Measurements from ENCODE around the gene PEX7.
A peak's percentile ranks its signal among the peaks of the same experiment; 100 is the strongest.
"Not testable (repeated sequence)": the region's sequence is repeated elsewhere in the genome, so short reads cannot be mapped to it uniquely, and the experiment has no call there.

PEX7 gene

DNA sequence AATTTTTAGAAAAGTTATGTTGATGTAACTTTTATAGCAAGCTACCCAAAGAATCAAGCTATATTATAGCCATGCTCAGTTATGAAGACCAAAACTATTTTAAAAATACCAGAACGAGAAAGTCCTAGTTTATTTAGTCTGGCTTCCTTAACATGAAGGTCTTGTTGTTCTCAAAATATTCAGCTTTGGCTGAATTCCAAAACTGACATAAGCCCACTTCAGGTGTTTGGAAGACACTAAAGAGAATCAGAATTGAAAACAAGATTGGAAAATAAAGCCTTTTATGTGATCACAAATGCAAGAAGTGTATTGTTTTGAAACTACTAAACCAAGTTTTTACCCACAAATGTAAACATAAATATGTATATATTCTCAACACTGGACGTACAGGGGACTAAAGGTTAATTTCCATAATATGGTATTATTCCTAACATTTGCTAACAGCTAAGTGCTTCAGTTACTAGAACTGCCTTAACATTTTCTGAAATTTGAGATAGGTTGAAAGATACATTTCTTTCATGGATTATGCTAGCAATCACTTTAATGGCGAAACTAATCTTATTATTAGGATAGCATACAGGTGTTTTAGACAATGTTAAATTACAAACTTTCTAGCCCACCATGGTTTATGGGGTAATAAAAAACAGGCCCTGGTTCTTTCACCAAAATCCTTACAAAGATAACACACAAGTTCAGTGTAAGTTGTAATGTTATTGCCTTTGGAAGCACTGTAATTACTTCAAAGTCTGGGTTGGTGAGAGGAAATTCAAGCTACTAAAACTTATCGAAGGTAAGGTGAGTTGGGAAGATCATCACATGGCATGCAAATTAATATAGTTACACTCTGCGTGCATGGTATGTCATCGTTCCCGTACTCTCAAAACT, 31.7 kb upstream of the PEX7 start:
- DNase-seq (ENCODE audit: low spot score), result no peak

GRCh38 chr6:136791296-136792094, 30.9 kb upstream of the PEX7 start:
- no peak for DNase-seq (ENCODE audit: low spot score)

- DNase-seq (ENCODE audit: low spot score), result no peak
These were observed 30.3 kb upstream of the PEX7 start for GRCh38 chr6:136792095-136792409.

DNA sequence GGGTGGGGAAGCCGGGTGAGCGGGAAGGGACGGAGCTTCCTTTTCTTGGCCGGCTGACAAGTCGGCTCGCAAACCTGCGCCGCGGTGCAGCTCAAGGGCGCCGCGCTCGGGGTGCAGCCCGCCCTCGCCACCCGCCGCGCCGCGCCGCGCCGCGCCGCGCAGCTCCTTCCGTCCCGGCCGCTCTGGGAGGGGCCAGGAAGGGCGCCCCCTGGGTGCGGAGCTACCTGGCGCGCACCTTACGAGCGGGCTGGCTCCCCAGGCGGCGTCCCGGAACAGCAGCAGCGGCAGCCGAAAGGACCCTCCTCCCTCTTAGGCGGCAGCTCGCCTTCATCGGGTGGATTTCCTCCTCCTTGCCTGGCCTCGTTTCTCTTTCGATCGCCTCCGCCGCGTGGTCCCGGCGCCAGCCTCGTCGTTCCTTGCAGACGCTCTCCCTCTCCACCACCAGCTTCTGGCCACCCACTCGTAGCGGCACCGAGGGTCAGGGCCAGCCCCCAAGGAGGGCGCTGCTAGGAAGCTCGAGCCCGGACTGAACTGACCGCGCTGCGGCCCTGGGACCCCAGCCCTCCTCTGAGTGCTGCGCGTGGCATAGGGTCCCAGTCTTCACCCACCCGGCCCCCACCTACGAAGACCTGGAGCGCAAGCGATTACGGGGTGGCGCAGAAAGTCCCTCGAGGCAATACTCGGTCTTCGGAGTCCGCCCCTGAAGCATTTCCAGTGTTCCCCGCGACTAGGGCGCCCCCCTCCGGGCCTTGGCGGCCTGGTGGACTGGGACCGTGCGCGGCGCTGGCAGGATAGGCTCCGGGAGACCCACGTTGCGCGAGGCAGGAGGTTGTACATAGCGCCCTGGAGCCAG, 29.8 kb upstream of the PEX7 start, which contains the start of gene MAP3K5:
Gene MAP3K5, minus strand, starts transcription at position 68 of the 853 bp plus-strand sequence. CDS start 320 bp downstream, outside the sequence.
- DNase-seq (ENCODE audit: low spot score), result peak; percentile 80

DNA sequence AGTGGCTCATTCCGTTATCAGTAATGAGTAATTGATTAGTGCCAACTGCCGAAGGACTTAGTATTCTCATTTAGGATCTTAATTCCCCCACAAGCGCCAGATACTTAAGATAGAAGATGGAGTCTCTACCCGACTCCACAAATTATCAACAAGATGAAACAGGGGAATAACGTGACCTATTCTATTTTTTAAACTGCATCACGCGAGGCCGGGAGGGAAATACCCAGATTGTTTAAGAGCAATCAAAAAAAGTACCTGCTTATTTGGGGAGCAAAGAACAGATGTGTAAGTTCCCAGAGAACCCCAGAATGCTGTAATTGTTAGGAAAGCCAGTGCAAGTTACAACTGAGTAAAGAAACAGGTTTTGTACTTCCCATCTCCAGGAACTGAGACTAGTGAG, 29.0 kb upstream of the PEX7 start:
- DNase-seq (ENCODE audit: low spot score), result no peak

DNA sequence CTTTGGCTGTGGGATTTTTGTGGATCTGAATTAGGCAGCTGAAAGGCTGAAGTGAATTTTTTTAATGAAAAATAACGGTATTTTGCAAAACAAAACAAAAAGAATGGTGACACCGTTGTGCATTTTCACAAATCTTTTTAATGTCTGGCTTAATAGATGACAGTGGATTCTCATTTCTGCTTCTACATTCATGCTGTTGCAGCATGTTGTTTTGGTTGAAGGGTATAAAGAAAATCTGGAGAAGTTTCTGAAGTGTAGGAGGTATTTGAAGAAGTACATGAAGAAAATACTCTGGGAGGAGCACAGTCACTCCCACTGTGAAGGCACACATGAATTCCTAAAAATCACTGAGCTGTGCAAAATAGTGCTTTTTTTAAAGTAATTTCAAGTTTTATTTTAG, 27.0 kb upstream of the PEX7 start:
- DNase-seq (ENCODE audit: low spot score), result no peak

- DNase-seq (ENCODE audit: low spot score), result no peak
These were observed 26.4 kb upstream of the PEX7 start for GRCh38 chr6:136795996-136796395.

GRCh38 chr6:136798044-136798443, 24.3 kb upstream of the PEX7 start:
- no peak for DNase-seq (ENCODE audit: low spot score)

DNA sequence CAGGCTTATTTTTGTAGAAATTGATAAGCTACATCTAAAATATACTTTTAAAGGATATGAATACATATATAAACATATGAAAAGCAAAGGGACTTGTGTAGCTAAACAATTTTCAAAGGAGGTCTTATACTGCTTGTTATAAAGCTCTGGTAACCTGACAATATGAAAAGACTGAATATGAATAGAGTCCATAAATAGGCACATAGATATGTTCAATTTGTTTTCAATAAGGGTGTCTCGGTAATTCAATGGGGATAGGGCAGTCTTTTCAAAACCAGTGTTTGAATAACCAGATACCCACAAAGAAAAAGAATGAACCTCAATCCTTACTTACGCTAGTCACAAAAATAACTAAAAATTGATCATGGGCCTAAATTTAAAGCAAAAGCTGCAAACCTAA, 20.8 kb upstream of the PEX7 start:
- DNase-seq (ENCODE audit: low spot score), result no peak

DNA sequence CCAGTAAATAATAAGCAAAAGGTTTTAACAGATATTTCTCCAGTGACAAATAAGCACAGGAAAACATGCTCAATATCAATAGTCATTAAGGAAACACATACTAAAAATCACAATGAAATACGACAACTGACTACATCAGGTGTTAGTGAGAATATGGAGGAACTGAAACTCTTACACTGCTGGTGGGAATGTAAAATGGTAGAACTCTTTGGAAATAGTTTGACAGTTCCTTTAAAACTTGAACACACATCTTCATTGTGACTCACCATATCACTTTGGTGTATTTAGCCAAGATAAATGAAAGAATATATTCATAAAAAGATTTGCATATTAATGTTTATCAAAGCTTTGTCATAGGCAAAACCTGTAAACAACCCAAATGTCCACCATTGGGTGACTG, 18.8 kb upstream of the PEX7 start:
- no peak for DNase-seq (ENCODE audit: low spot score)

- DNase-seq (ENCODE audit: low spot score), result no peak
These were observed 13.1 kb upstream of the PEX7 start for GRCh38 chr6:136809091-136809860.

GRCh38 chr6:136811272-136811671, 11.1 kb upstream of the PEX7 start:
- no peak for DNase-seq (ENCODE audit: low spot score)

DNA sequence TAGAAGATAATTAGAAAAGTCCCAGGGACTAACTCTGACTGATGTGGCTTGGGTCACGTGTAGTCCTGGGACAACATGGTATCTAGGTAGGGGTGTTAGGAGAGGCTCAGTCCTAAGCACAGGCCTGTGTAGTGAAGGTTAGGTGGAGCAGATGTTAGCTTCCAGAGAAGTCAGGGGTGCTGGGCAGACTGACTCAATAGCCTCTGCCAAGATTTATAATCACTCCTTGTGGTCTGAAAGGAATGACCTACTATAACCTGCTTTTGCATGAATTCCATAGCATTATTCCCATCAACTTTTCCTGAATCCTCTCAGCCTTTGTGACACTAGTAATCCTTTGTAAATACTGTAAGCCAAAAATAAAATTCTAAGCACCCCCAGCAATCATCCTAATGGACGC, 10.2 kb upstream of the PEX7 start:
- no peak for DNase-seq (ENCODE audit: low spot score)

- DNase-seq (ENCODE audit: low spot score), result not testable (repeated sequence)
These were observed 6.8 kb upstream of the PEX7 start for GRCh38 chr6:136815608-136816007.

DNA sequence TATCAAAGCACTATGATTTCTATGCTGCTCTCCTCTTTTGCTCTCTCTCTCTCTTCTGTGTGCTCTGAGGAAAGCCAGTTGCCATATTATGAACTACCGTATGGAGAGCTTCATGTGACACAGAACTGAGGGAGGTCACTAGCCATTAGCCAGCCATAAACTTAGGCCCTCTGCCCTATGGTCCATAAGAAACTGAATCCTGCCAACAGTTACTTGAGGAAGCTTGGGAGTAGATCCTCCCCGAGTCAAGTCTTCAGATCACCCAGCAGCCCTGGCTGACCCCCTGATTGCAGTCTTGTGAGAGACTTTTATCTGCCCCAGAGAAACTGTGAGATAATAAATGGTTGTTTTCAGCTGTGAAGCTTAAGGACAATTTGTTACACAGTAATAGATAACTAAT, 5.7 kb upstream of the PEX7 start:
- no peak for DNase-seq (ENCODE audit: low spot score)

DNA sequence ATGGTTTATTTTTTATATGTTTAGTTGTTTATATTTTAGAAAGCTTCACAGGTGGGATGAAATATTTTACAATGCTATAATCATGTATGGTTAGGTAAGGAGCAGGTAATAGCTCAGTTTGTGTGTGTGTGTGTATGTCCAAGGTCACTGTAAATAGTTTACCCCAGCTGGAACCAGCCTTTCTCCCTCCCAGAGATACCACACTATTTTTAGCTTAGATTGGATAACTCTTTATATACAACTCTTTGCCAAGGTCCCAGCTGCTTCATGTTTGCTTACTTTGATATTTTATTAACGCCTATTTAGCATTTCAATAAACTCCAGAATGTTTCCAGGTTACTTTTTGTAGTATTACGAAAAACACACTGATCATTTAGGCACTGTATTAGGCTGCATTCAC, 1.8 kb upstream of the PEX7 start:
- no peak for DNase-seq (ENCODE audit: low spot score)

DNA sequence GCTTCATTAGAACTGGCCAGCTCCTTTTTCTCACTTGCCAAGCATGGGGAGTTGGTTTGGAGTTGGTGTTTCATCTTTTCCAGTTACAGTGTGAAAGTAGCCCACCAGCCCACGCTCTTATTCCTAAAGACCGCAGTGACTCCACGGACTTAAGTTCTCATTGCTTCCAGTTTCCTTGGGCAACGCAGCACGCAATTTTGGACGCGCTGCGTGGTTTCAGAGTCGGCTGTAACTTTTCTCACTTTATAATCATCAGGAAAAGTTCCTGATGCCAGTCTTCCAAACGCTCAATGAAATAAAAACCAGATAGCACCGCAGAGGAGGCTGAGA, 381 bp upstream of the PEX7 start:
- DNase-seq (ENCODE audit: low spot score), result peak; percentile 15

- no peak for DNase-seq (ENCODE audit: low spot score)
These were observed 802 bp downstream of the PEX7 start for GRCh38 chr6:136823128-136823660.

GRCh38 chr6:136826216-136826615, 3.8 kb downstream of the PEX7 start:
- no peak for DNase-seq (ENCODE audit: low spot score)

DNA sequence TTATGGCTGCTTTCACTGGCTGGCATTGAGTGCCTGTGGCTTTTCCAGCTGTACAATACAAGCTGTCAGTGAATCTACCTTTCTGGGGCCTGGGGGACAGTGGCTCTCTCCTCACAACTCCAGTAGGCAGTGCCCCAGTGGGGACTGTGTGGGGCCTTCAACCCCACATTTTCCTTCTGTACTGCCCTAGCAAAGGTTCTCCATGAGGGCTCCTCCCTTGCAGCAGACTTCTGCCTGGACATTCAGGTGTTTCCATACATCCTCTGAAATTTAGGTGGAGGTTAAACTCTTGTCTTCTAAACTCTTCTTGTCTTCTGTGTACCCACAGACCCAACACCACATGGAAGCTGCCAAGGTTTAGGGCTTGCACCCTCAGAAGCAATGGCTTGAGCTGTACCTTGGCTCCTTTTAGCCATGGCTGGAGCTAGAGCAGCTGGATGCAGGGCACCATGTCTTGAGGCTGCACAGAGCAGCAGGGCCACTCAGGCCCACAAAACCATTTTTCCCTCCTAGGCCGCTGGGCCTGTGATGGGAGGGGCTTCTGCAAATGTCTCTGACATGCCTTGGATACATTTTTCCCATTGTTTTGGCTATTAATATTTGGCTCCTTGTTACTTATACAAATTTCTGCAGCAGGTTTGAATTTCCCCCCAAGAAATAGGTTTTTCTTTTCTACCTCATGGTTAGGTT, 9.6 kb downstream of the PEX7 start:
- DNase-seq (ENCODE audit: low spot score), result no peak
